ENCODE measurements around the gene TCAF1. TPM values are rescaled to one million over a fixed set of nuclear protein-coding genes. Genes with fewer than 3 reads are reported as not detected.

TCAF1 gene
- total RNA-seq, 1 experiment from 2014 or later: 56.5 TPM

DNA sequence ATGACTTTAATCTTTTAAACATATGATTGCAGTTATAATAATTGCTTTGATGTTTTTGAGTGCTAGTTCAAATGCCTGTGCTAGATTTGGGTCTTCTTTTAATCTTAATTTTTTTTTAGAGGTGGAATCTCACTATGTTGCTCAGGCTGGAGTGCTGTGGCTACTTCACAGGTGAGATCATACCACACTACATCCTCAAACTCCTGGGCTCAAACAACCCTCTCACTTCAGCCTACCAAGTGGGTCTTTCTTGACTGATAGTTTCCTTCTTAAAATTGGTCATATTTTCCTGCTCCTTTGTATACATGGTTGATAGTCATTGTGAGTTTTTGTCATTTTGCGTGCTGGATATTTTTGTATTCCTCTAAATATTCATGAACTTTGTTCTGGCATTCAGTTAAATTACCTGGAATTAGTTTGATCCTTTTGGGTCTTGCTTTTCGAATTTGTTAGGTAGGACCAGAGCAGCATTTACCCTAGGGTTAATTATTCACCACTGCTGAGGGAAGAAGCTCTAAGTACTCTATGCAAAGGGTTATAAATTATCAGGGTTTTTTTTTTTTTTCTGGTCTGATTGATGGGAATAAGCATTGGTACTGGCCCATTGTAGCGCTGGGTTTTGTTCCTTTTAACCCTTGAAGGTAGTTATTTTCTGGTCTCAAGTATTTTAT lies 12.1 kb upstream of the TCAF1 start:
- no peaks in the 10 kb centered on the region for H3K36me3 ChIP-seq
- H3K27me3 ChIP-seq (replicated peaks): no peaks in the 10 kb centered on the region
- H3K27ac ChIP-seq: no peak overlapping the region
- no peaks in the 10 kb centered on the region for H3K4me1 ChIP-seq (replicated peaks)
- DNase-seq (ENCODE audit: low read depth in 1 of 2, low spot score in 2 of 2): no peak
- no peak overlapping the region for H3K4me3 ChIP-seq
- H3K9me3 ChIP-seq (replicated peaks): no peaks in the 10 kb centered on the region

DNA sequence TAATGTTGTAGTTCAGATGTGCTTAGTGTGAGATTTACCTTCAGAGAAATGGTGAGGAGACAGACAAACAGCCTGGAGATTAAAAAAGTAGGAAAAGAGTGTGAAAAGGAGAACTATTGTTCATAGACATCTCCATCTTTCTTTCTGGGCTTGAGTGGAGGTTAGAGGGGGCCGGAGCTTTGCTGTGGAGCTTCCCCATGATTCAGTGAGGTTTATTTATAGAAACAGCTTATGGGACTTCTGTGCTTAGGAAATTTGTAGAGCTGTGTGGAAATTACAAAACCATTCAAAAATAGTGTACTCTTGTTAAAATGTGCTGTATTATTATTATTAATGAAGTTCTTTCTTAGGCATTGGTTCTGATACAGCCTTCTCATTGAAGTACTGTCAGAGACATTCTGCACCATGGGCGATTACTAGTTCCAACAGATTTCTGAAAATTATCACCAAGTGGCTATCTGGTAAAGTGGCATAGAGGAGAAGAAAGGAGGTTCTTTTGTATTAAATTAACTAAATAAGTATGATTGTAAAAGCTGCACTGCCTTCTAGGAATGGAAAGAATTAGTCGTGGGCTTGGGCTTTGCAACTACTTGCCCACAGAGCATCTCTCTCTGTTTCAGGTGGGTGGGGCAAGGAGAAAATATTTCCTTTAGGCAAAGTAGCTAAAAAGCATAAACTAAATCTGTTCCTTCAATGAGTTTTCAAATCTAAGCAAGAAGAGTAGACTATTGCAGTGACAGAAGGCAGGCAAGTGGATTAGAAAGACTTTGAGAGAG lies 8.7 kb upstream of the TCAF1 start:
- Histone ChIP-seq H3K9me3 (replicated peaks) (no peaks in the 10 kb centered on the region), H3K4me1 (replicated peaks) (no peaks in the 10 kb centered on the region), H3K27me3 (replicated peaks) (no peaks in the 10 kb centered on the region), H3K27ac (no peak overlapping the region), H3K4me3 (no peak overlapping the region), H3K36me3 (no peaks in the 10 kb centered on the region)
- DNase-seq (ENCODE audit: low read depth in 1 of 2, low spot score in 2 of 2): no peak

DNA sequence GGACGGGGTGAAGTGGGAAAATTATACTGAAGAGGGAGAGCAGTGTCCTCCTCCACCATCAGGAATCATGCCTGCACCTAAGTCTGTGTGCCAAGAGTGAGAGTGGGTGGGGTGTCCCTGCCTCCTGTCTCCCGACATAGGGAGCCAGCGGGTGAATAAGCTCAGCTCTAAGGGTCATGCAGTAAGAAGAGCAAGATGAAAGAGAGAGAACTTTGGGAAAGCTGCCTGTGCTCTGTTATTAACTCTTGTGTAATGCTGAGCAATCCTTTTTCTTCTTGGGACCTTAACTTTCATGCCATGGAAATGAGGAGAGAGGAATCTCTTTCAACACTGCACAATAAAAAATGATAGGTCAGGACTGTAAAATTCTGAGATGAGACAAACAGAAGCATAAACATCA lies 7.9 kb upstream of the TCAF1 start:
- Histone ChIP-seq H3K9me3 (replicated peaks) (no peaks in the 10 kb centered on the region), H3K27ac (no peak overlapping the region), H3K4me3 (no peak overlapping the region), H3K36me3 (no peaks in the 10 kb centered on the region), H3K4me1 (replicated peaks) (no peaks in the 10 kb centered on the region), H3K27me3 (replicated peaks) (no peaks in the 10 kb centered on the region)
- no peak for DNase-seq (ENCODE audit: low read depth in 1 of 2, low spot score in 2 of 2)

- Histone ChIP-seq H3K36me3 (no peaks in the 10 kb centered on the region), H3K27me3 (replicated peaks) (no peaks in the 10 kb centered on the region), H3K4me3 (no peak overlapping the region), H3K27ac (no peak overlapping the region), H3K4me1 (replicated peaks) (no peaks in the 10 kb centered on the region), H3K9me3 (replicated peaks) (no peaks in the 10 kb centered on the region)
- DNase-seq (ENCODE audit: low read depth in 1 of 2, low spot score in 2 of 2): no peak
Observed at GRCh38 chr7:143908120-143908519, 6.1 kb upstream of the TCAF1 start.

- Histone ChIP-seq H3K27ac (no peak overlapping the region), H3K9me3 (replicated peaks) (no peaks in the 10 kb centered on the region), H3K4me1 (replicated peaks) (no peaks in the 10 kb centered on the region), H3K36me3 (no peaks in the 10 kb centered on the region), H3K4me3 (no peak overlapping the region), H3K27me3 (replicated peaks) (no peaks in the 10 kb centered on the region)
- no peak for DNase-seq (ENCODE audit: low read depth in 1 of 2, low spot score in 2 of 2)
Observed at GRCh38 chr7:143906895-143907294, 4.9 kb upstream of the TCAF1 start.

DNA sequence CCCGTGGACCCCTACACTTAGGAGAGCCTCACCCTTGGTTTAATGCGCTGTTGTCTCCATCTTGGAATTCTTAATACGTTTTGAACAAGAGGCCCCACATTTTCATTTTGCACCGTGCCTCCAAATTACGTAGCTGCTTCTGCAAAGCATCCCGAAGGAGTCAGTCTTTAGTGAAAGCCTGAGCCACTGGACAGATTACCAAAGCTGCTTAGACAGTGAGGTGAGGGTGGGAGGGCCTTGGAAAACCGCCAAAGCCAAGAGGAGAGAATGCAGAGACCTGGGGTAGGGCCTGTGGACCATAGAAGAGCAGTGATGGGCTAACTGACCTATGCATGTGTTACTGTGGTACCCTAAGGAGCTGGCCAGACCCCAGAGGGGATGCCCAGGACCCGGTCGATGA lies 4.2 kb upstream of the TCAF1 start:
- Histone ChIP-seq H3K27ac (no peak overlapping the region), H3K4me1 (replicated peaks) (no peaks in the 10 kb centered on the region), H3K9me3 (replicated peaks) (no peaks in the 10 kb centered on the region), H3K27me3 (replicated peaks) (no peaks in the 10 kb centered on the region), H3K4me3 (no peak overlapping the region), H3K36me3 (no peaks in the 10 kb centered on the region)
- DNase-seq (ENCODE audit: low read depth in 1 of 2, low spot score in 2 of 2): no peak

- H3K36me3 ChIP-seq: no peaks in the 10 kb centered on the region
- no peaks in the 10 kb centered on the region for H3K9me3 ChIP-seq (replicated peaks)
- DNase-seq (ENCODE audit: low read depth in 1 of 2, low spot score in 2 of 2): no peak
- H3K27me3 ChIP-seq (replicated peaks): no peaks in the 10 kb centered on the region
- peaks cover 3% of the 10 kb centered on the region for H3K4me1 ChIP-seq (replicated peaks)
- H3K4me3 ChIP-seq: no peak overlapping the region
- H3K27ac ChIP-seq: no peak overlapping the region
Observed at GRCh38 chr7:143905509-143905908, 3.5 kb upstream of the TCAF1 start.

GRCh38 chr7:143902332-143902899 lies 440 bp upstream of the TCAF1 start:
- Histone ChIP-seq H3K27ac (peak overlapping the region; percentile 62; the same call in 1 of the 2 replicates), H3K4me1 (replicated peaks) (peaks cover 15% of the 10 kb centered on the region)
- no peak for DNase-seq (ENCODE audit: low read depth in 1 of 2, low spot score in 2 of 2)

DNA sequence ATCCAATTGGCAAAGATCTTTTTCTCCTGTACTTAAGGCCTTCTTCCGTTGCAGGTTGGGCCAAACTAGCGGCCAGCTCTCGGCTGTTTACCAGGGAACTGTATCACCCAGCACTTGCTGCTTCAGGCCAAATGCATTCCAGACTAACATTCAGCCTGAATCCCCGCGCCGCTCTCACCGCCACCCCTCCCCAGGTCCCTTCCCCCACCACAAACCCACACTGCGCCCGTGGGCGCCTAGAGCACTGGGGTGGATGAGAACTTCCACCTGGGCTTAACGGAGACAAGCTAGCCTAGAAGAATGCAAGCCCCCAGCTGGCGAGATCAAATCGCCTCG lies 676 bp downstream of the TCAF1 start:
- H3K27me3 ChIP-seq (replicated peaks): no peaks in the 10 kb centered on the region
- H3K4me1 ChIP-seq (replicated peaks): peaks cover 15% of the 10 kb centered on the region
- peak overlapping the region; percentile 66 for H3K4me3 ChIP-seq
- peak overlapping the region; percentile 62 for H3K27ac ChIP-seq
- no peaks in the 10 kb centered on the region for H3K9me3 ChIP-seq (replicated peaks)
- peaks cover 6% of the 10 kb centered on the region; the same call in 1 of the 2 replicates for H3K36me3 ChIP-seq
- DNase-seq (ENCODE audit: low read depth in 1 of 2, low spot score in 2 of 2): no peak

More at GRCh38 chr7:143902332-143902899, 440 bp upstream of the TCAF1 start:
- Histone ChIP-seq H3K9me3 (replicated peaks) (no peaks in the 10 kb centered on the region), H3K36me3 (peaks cover 6% of the 10 kb centered on the region; the same call in 1 of the 2 replicates), H3K27me3 (replicated peaks) (no peaks in the 10 kb centered on the region), H3K4me3 (peak overlapping the region; percentile 66)

GRCh38 chr7:143900230-143900766 lies 1.7 kb downstream of the TCAF1 start:
- H3K36me3 ChIP-seq: peaks cover 6% of the 10 kb centered on the region; the same call in 1 of the 2 replicates
- H3K27me3 ChIP-seq (replicated peaks): no peaks in the 10 kb centered on the region
- H3K9me3 ChIP-seq (replicated peaks): no peaks in the 10 kb centered on the region
- DNase-seq (ENCODE audit: low read depth in 1 of 2, low spot score in 2 of 2): no peak
- peaks cover 15% of the 10 kb centered on the region for H3K4me1 ChIP-seq (replicated peaks)
- no peak overlapping the region for H3K27ac ChIP-seq
- H3K4me3 ChIP-seq: no peak overlapping the region; the same call in 1 of the 2 replicates

GRCh38 chr7:143898810-143899209 lies 3.2 kb downstream of the TCAF1 start:
- Histone ChIP-seq H3K4me1 (replicated peaks) (peaks cover 15% of the 10 kb centered on the region), H3K27ac (no peak overlapping the region), H3K4me3 (no peak overlapping the region), H3K27me3 (replicated peaks) (no peaks in the 10 kb centered on the region), H3K36me3 (peaks cover 6% of the 10 kb centered on the region; the same call in 1 of the 2 replicates), H3K9me3 (replicated peaks) (no peaks in the 10 kb centered on the region)
- no peak for DNase-seq (ENCODE audit: low read depth in 1 of 2, low spot score in 2 of 2)

DNA sequence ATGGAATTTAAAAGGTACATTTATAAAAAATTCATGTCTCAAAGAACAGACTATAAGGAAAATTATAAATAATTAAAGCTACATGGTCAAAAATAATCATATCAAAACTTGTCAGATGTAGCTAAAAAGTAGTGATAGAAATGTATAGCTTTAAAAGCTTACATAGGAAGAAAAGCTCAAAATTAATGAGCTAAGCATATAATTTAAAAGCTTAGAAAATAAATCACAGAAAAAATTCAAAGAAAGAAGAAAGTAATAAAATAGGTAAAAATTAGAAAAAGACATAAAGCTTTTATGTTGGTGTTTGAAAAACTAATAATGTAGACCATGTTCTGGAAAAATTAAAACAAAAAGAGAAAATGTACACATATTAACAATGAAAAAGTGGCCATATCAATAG lies 5.3 kb downstream of the TCAF1 start:
- DNase-seq (ENCODE audit: low read depth in 1 of 2, low spot score in 2 of 2): no peak
- peaks cover 6% of the 10 kb centered on the region; the same call in 1 of the 2 replicates for H3K36me3 ChIP-seq
- no peak overlapping the region for H3K4me3 ChIP-seq
- no peak overlapping the region for H3K27ac ChIP-seq
- no peaks in the 10 kb centered on the region for H3K9me3 ChIP-seq (replicated peaks)
- H3K4me1 ChIP-seq (replicated peaks): peaks cover 15% of the 10 kb centered on the region
- H3K27me3 ChIP-seq (replicated peaks): no peaks in the 10 kb centered on the region

GRCh38 chr7:143892527-143893300 lies 9.3 kb downstream of the TCAF1 start:
- DNase-seq (ENCODE audit: low read depth in 1 of 2, low spot score in 2 of 2): no peak
- Histone ChIP-seq H3K27me3 (replicated peaks) (no peaks in the 10 kb centered on the region), H3K36me3 (0 out of 2 replicates have a peak, but pooled peaks cover 2% of the 10 kb centered on the region), H3K4me1 (replicated peaks) (no peaks in the 10 kb centered on the region), H3K4me3 (no peak overlapping the region), H3K27ac (no peak overlapping the region), H3K9me3 (replicated peaks) (no peaks in the 10 kb centered on the region)

Data from SJSA1 (cell line).